CD4-positive, alpha-beta memory T cell (primary cell): ENCODE results near the gene C11orf21. TPM values are rescaled to one million over a fixed set of nuclear protein-coding genes. Genes with fewer than 3 reads are reported as not detected.

Experiments
- CTCF ChIA-PET: fragments of 350-600 bp; sonication (Branson Sonifier 250); formaldehyde crosslinking; loops from one replicate; lab custom pipeline; 2021; ENCODE audit warnings: inconsistent platforms; ENCODE audit not compliant: partially characterized antibody; lab: Charles Lee
- POLR2A ChIA-PET: fragments of 350-600 bp; sonication (Branson Sonifier 250); formaldehyde crosslinking; loops from one replicate; lab custom pipeline; 2021; ENCODE audit not compliant: partially characterized antibody; lab: Charles Lee
- DNase-seq, 5 donors: peaks; one replicate each; pipeline versions ENCODE4 v3.0.0 to v3.0.0-alpha.2; 2020 to 2022; ENCODE audit warnings: mixed read lengths in 1 of 5
- H3K27ac ChIP-seq: one replicate; pipeline ENCODE4 v1.7.0; 2013; ENCODE audit warnings: low read depth, low read length
- H3K27me3 ChIP-seq: 2 replicates; pipeline ENCODE4 v1.7.0; 2013; ENCODE audit warnings: mild to moderate bottlenecking, low read length, moderate library complexity; ENCODE audit not compliant: insufficient read depth
- H3K36me3 ChIP-seq: 2 replicates; pipeline ENCODE4 v1.7.0; 2013; ENCODE audit warnings: mild to moderate bottlenecking, low read length, moderate library complexity; ENCODE audit not compliant: insufficient read depth
- H3K4me1 ChIP-seq: 2 replicates; pipeline ENCODE4 v1.7.0; 2013; ENCODE audit warnings: mild to moderate bottlenecking, low read length, moderate library complexity; ENCODE audit not compliant: insufficient read depth
- H3K4me3 ChIP-seq, 2 donors: one replicate each; pipeline ENCODE4 v1.7.0; 2013; ENCODE audit warnings: low read length in 2 of 2, mild to moderate bottlenecking in 1 of 2
- H3K9me3 ChIP-seq, 2 donors: one replicate each; pipeline ENCODE4 v1.7.0; 2013; ENCODE audit warnings: low read length in 2 of 2, control low read depth in 1 of 2; ENCODE audit not compliant: control insufficient read depth in 1 of 2
- H3K27ac Mint-ChIP-seq, 7 donors: one replicate each; pipeline ENCODE4 v1.8.0; 2020 to 2021; ENCODE audit warnings: mixed read lengths in 7 of 7, mild to moderate bottlenecking in 6 of 7, inconsistent platforms in 3 of 7, moderate library complexity in 3 of 7
- H3K27me3 Mint-ChIP-seq, 2 donors: one replicate each; pipeline ENCODE4 v1.8.0; 2020 to 2021; ENCODE audit warnings: mixed read lengths in 2 of 2
- H3K36me3 Mint-ChIP-seq, 2 donors: one replicate each; pipeline ENCODE4 v1.8.0; 2020 to 2021; ENCODE audit warnings: mixed read lengths in 2 of 2, inconsistent platforms in 1 of 2, mild to moderate bottlenecking in 1 of 2
- H3K4me1 Mint-ChIP-seq, 4 donors: one replicate each; pipeline ENCODE4 v1.8.0; 2020 to 2021; ENCODE audit warnings: mixed read lengths in 4 of 4, mild to moderate bottlenecking in 1 of 4
- H3K4me3 Mint-ChIP-seq, 8 donors: one replicate each; pipeline ENCODE4 v1.8.0; 2020 to 2021; ENCODE audit warnings: mixed read lengths in 8 of 8, mild to moderate bottlenecking in 7 of 8, moderate library complexity in 6 of 8, inconsistent platforms in 3 of 8
- H3K9me3 Mint-ChIP-seq, 8 donors: one replicate each; pipeline ENCODE4 v1.8.0; 2020 to 2021; ENCODE audit warnings: mixed read lengths in 8 of 8, mild to moderate bottlenecking in 5 of 8, inconsistent platforms in 3 of 8, moderate library complexity in 1 of 8
- intact Hi-C: fragments of 100-400 bp; cut with micrococcal nuclease; formaldehyde crosslinking; loops from one replicate; pipeline ENCODE4 v1.15.1; 2023
- polyA plus RNA-seq, 2 donors: library from polyadenylated mRNA; unstranded; fragments of 300-500 nt; fragmentation: Illumina TruSeq; gene quantifications; one replicate each; pipeline ENCODE4 v1.2.3, GENCODE V29; 2021
- total RNA-seq, 2 experiments: library from RNA; stranded (reverse); gene quantifications; one replicate each; pipeline ENCODE4 v1.2.3, GENCODE V29; 2021

Gene C11orf21
- total RNA-seq (10 to 100 TPM; 64.5 to 65.6 TPM), polyA plus RNA-seq (10 to 100 TPM in 1 of 2 donors, 1 to 10 TPM in 1; 9.4 to 10.8 TPM)

- H3K4me1 ChIP-seq, result peaks cover 87% of the 10 kb centered on the region
These were observed at the start of gene C11orf21, which contains the start of gene TSPAN32 for GRCh38 chr11:2301631-2302305. TSS of gene C11orf21 (minus strand) at chr11:2301918. CDS start at chr11:2301808, 110 bp downstream. TSS of gene TSPAN32 (plus strand) at chr11:2302013. CDS start at chr11:2302150, 137 bp downstream.

DNA sequence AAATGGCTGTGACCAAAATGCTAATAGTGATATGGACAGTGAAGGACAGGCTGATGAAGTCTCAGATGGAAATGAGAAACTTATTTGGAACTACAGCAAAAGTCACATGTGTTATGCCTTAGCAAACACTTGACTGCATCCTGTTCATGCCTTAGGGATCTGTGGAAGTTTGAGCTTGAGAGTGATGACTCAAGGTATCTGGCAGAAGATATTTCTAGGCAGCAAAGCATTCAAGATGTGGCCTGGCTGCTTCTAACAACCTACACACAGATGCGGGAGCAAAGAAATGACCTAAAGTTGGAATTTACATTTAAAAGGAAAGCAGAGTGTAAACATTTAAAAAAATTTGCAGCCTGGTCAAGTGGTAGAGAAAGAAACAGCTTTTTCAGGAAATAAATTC is 47.3 kb upstream of the C11orf21 start:
- CTCF ChIA-PET, result no interaction called here
- intact Hi-C loops, result no loop called here

More at GRCh38 chr11:2301631-2302305, at the start of gene C11orf21, which contains the start of gene TSPAN32:
- Histone ChIP-seq H3K27ac (peak within 1 kb of the TSS; percentile 60), H3K27me3 (no peaks in the 10 kb centered on the region), H3K36me3 (no peaks in the 10 kb centered on the region), H3K9me3 (no peaks in the 10 kb centered on the region), H3K4me3 (peak within 1 kb of the TSS; percentile 63 to 65)
- intact Hi-C loops, result loop anchor here (1.0 to 5.0 kb wide), 3 partner anchors 76 to 586 kb away; partner anchors contain the start of genes CD81, CDKN1C and TSSC4
- peak; percentile 42 to 78 (median 54) for DNase-seq
- Mint-ChIP-seq H3K4me1 (peaks cover 30 to 81% (median 47%) of the 10 kb centered on the region in 4 donors), H3K27ac (peak within 1 kb of the TSS; percentile 90 to 95 (median 92)), H3K4me3 (peak within 1 kb of the TSS; percentile 86 to 97 (median 96)), H3K27me3 (no peaks in the 10 kb centered on the region), H3K9me3 (no peaks in the 10 kb centered on the region), H3K36me3 (peaks cover 4 to 31% of the 10 kb centered on the region in 2 donors)
- ChIA-PET CTCF (interaction anchor here (0.6 to 8.6 kb wide), 8 partner anchors 8 to 232 kb away, joined by 3 to 262 read pairs (median 4); partner anchors contain the start of gene TSSC4), POLR2A (interaction anchor here (0.6 to 5.6 kb wide), 14 partner anchors 9 to 1077 kb away, joined by 3 to 73 read pairs (median 4); partner anchors contain the start of genes CD81, LSP1, TSSC4 and ZNF195)

DNA sequence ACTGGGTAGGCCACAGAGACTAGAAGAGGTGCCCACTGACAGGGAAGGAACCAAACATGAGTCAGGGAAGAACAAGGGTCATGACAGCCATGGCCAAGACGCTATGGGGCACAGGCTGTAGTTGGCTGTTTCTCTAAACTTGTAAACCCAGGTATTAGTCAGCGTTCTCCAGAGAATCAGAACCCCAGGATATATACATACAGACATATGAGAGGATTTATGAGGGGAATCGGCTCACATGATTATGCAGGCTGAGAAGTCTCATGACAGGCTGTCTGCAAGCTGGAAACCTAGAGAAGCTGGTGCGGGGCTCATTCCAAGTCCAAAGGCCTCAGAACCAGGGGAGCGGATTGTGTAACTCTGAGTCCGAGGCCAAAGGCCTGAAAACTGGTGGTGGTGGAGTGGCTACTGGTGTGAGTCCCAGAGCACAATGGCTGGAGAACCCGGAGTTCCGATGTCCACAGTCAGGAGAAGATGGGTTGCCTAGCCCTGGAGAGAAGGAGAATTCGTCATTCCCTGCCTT is 45.7 kb upstream of the C11orf21 start:
- Histone ChIP-seq H3K9me3 (no peaks in the 10 kb centered on the region), H3K27me3 (no peaks in the 10 kb centered on the region), H3K27ac (no peak overlapping the region), H3K36me3 (no peaks in the 10 kb centered on the region), H3K4me1 (no peaks in the 10 kb centered on the region), H3K4me3 (no peak overlapping the region)
- CTCF ChIA-PET, result no interaction called here
- Mint-ChIP-seq H3K9me3 (peaks cover 0 to 35% (median 13%) of the 10 kb centered on the region in 8 donors), H3K4me3 (no peak overlapping the region), H3K27me3 (no peaks in the 10 kb centered on the region), H3K27ac (no peak overlapping the region), H3K4me1 (no peaks in the 10 kb centered on the region), H3K36me3 (peaks cover 1 to 10% of the 10 kb centered on the region in 2 donors)
- intact Hi-C loops, result no loop called here
- DNase-seq, result no peak
- POLR2A ChIA-PET, result no interaction called here

More for the DNA sequence above, 47.3 kb upstream of the C11orf21 start:
- POLR2A ChIA-PET, result no interaction called here
- Mint-ChIP-seq H3K4me3 (no peak overlapping the region), H3K27ac (no peak overlapping the region), H3K27me3 (peaks cover 1 to 2% of the 10 kb centered on the region in 2 donors), H3K4me1 (no peaks in the 10 kb centered on the region), H3K9me3 (peaks cover 0 to 27% (median 10%) of the 10 kb centered on the region in 8 donors), H3K36me3 (peaks cover 1 to 10% of the 10 kb centered on the region in 2 donors)
- H3K27me3 ChIP-seq, result no peaks in the 10 kb centered on the region
- H3K36me3 ChIP-seq, result no peaks in the 10 kb centered on the region
- H3K27ac ChIP-seq, result no peak overlapping the region
- H3K4me3 ChIP-seq, result no peak overlapping the region
- DNase-seq, result no peak
- H3K4me1 ChIP-seq, result no peaks in the 10 kb centered on the region
- no peaks in the 10 kb centered on the region for H3K9me3 ChIP-seq

DNA sequence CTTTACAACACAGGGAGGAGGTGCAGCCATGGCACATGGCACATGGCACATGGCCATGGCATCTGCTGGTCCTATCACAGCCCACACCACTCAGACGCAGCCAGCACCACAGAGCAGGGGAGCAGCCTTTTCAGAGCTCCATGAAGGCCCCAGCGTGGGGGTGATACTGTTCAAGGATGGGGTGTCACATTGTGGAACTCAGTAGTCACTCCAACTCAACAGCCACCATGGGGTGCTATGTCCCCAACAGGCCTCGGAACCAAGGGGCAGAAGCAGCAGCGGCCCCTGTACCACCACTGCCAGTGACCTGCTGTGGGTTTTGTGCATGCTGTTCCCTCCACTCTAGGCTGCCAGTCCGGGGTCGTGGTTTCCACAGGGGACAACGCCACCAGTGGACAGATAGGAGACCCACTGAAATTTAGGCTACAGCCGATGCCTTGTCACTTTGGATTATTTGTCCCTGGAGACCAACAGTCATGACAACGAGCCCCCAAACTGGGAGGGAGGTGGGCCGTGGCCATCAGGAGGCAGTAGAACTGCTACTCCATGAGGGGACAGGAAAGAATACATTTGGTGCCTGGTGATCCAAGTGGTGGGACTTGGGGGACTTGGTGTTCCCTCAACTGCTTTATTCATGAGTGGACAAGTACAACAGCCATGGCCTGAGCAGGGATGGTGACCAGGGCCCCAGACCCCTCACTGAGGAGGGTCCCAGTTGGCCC is 45.0 kb upstream of the C11orf21 start:
- no peaks in the 10 kb centered on the region for H3K4me1 ChIP-seq
- intact Hi-C loops, result no loop called here
- H3K27me3 Mint-ChIP-seq, result no peaks in the 10 kb centered on the region
- H3K9me3 Mint-ChIP-seq, result peaks cover 0 to 35% (median 13%) of the 10 kb centered on the region in 8 donors
- H3K4me1 Mint-ChIP-seq, result no peaks in the 10 kb centered on the region
- H3K27ac Mint-ChIP-seq, result no peak overlapping the region
- H3K27me3 ChIP-seq, result no peaks in the 10 kb centered on the region
- no peaks in the 10 kb centered on the region for H3K9me3 ChIP-seq
- ChIA-PET CTCF (no interaction called here), POLR2A (no interaction called here)
- no peak overlapping the region for H3K4me3 ChIP-seq
- H3K36me3 Mint-ChIP-seq, result peaks cover 1 to 10% of the 10 kb centered on the region in 2 donors
- H3K36me3 ChIP-seq, result no peaks in the 10 kb centered on the region
- DNase-seq, result no peak
- H3K27ac ChIP-seq, result no peak overlapping the region
- no peak overlapping the region for H3K4me3 Mint-ChIP-seq

GRCh38 chr11:2346014-2346413 is 44.3 kb upstream of the C11orf21 start:
- H3K36me3 Mint-ChIP-seq, result peaks cover 1 to 10% of the 10 kb centered on the region in 2 donors
- ChIA-PET POLR2A (no interaction called here), CTCF (no interaction called here)
- Histone ChIP-seq H3K36me3 (no peaks in the 10 kb centered on the region), H3K27me3 (no peaks in the 10 kb centered on the region), H3K4me1 (no peaks in the 10 kb centered on the region), H3K27ac (no peak overlapping the region), H3K4me3 (no peak overlapping the region), H3K9me3 (no peaks in the 10 kb centered on the region)
- peak overlapping the region in 1 of 7 donors; percentile 4 for H3K27ac Mint-ChIP-seq
- DNase-seq, result no peak
- H3K4me1 Mint-ChIP-seq, result no peaks in the 10 kb centered on the region
- no peaks in the 10 kb centered on the region for H3K27me3 Mint-ChIP-seq
- intact Hi-C loops, result no loop called here
- no peak overlapping the region for H3K4me3 Mint-ChIP-seq
- peaks cover 0 to 35% (median 13%) of the 10 kb centered on the region in 8 donors for H3K9me3 Mint-ChIP-seq

GRCh38 chr11:2345050-2345449 is 43.3 kb upstream of the C11orf21 start:
- no peaks in the 10 kb centered on the region for H3K36me3 ChIP-seq
- Mint-ChIP-seq H3K4me3 (no peak overlapping the region), H3K9me3 (peaks cover 0 to 29% (median 12%) of the 10 kb centered on the region in 8 donors), H3K4me1 (no peaks in the 10 kb centered on the region), H3K27ac (no peak overlapping the region), H3K36me3 (peaks cover 1 to 6% of the 10 kb centered on the region in 2 donors), H3K27me3 (no peaks in the 10 kb centered on the region)
- DNase-seq, result no peak
- CTCF ChIA-PET, result no interaction called here
- H3K9me3 ChIP-seq, result no peaks in the 10 kb centered on the region
- H3K4me1 ChIP-seq, result no peaks in the 10 kb centered on the region
- intact Hi-C loops, result no loop called here
- no peak overlapping the region for H3K27ac ChIP-seq
- no peak overlapping the region for H3K4me3 ChIP-seq
- POLR2A ChIA-PET, result no interaction called here
- H3K27me3 ChIP-seq, result no peaks in the 10 kb centered on the region

- Histone ChIP-seq H3K4me1 (no peaks in the 10 kb centered on the region), H3K27ac (no peak overlapping the region), H3K36me3 (no peaks in the 10 kb centered on the region), H3K9me3 (no peaks in the 10 kb centered on the region), H3K27me3 (no peaks in the 10 kb centered on the region), H3K4me3 (no peak overlapping the region)
- Mint-ChIP-seq H3K4me1 (no peaks in the 10 kb centered on the region), H3K27ac (no peak overlapping the region), H3K36me3 (peaks cover under 1 to 1% of the 10 kb centered on the region in 2 donors), H3K9me3 (peaks cover 0 to 16% (median 8%) of the 10 kb centered on the region in 8 donors), H3K27me3 (peaks cover 0 to 2% of the 10 kb centered on the region in 2 donors), H3K4me3 (no peak overlapping the region)
- ChIA-PET POLR2A (no interaction called here), CTCF (interaction anchor here (1.3 kb wide), 1 partner anchor 38 kb away, joined by 4 read pairs; no protein-coding TSS in a partner anchor)
- no peak for DNase-seq
- intact Hi-C loops, result no loop called here
These were observed 41.8 kb upstream of the C11orf21 start for GRCh38 chr11:2343502-2343901.
